GM18517 (cell line): ENCODE data around the gene ATF3.
"Not testable (repeated sequence)": the region's sequence is repeated elsewhere in the genome, so short reads cannot be mapped to it uniquely, and the experiment has no call there.

Experiments used
- ATAC-seq: cut with Tn5 transposase; IDR thresholded peaks from one replicate; pipeline ENCODE4 v1.9.1; 2021; ENCODE audit warnings: mild to moderate bottlenecking, moderate library complexity; ENCODE audit not compliant: unreplicated experiment

ATF3 gene

GRCh38 chr1:212625781-212626450 lies 17.4 kb downstream of the ATF3 start:
- ATAC-seq: no peak

- no peak for ATAC-seq
Measured at GRCh38 chr1:212628046-212628445, 19.5 kb downstream of the ATF3 start.

- no peak for ATAC-seq
Measured at GRCh38 chr1:212628813-212629415, 20.4 kb downstream of the ATF3 start.

- peak; percentile 16 for ATAC-seq
Measured at GRCh38 chr1:212629450-212630157, 21.0 kb downstream of the ATF3 start.

GRCh38 chr1:212630158-212630900 lies 21.8 kb downstream of the ATF3 start:
- peak; percentile 93 for ATAC-seq

GRCh38 chr1:212633161-212633560 lies 24.6 kb downstream of the ATF3 start:
- ATAC-seq: no peak

GRCh38 chr1:212634252-212634651 lies 25.7 kb downstream of the ATF3 start:
- ATAC-seq: no peak

GRCh38 chr1:212635141-212635631 lies 26.6 kb downstream of the ATF3 start:
- ATAC-seq: no peak

GRCh38 chr1:212637902-212638301 lies 29.3 kb downstream of the ATF3 start:
- no peak for ATAC-seq

GRCh38 chr1:212638492-212639151 lies 30.1 kb downstream of the ATF3 start:
- no peak for ATAC-seq

GRCh38 chr1:212639524-212639923 lies 31.0 kb downstream of the ATF3 start:
- not testable (repeated sequence) for ATAC-seq

GRCh38 chr1:212640223-212640878 lies 31.8 kb downstream of the ATF3 start:
- no peak for ATAC-seq

GRCh38 chr1:212641956-212642355 lies 33.4 kb downstream of the ATF3 start:
- no peak for ATAC-seq

GRCh38 chr1:212643877-212644276 lies 35.3 kb downstream of the ATF3 start:
- no peak for ATAC-seq

- ATAC-seq: no peak
Measured at GRCh38 chr1:212644866-212645545, 36.4 kb downstream of the ATF3 start.

- ATAC-seq: no peak
Measured at GRCh38 chr1:212645546-212646543, 37.3 kb downstream of the ATF3 start.

- ATAC-seq: no peak
Measured at GRCh38 chr1:212646588-212646987, 38.0 kb downstream of the ATF3 start.

- no peak for ATAC-seq
Measured at GRCh38 chr1:212647004-212647403, 38.4 kb downstream of the ATF3 start.
